Stimulated activated CD4-positive, alpha-beta T cell treated with anti-CD3 and anti-CD28 coated beads, Interleukin-1b, Interleukin-23, amount 100 ng/mL, for 24 hours (primary cell): ENCODE data around the gene KIAA1671.

Experiments used
- DNase-seq, 4 experiments: peaks; one replicate each; pipeline ENCODE4 v3.0.0-alpha.2; 2020; ENCODE audit warnings: low read depth in 4 of 4, low spot score in 1 of 4

Gene KIAA1671

DNA sequence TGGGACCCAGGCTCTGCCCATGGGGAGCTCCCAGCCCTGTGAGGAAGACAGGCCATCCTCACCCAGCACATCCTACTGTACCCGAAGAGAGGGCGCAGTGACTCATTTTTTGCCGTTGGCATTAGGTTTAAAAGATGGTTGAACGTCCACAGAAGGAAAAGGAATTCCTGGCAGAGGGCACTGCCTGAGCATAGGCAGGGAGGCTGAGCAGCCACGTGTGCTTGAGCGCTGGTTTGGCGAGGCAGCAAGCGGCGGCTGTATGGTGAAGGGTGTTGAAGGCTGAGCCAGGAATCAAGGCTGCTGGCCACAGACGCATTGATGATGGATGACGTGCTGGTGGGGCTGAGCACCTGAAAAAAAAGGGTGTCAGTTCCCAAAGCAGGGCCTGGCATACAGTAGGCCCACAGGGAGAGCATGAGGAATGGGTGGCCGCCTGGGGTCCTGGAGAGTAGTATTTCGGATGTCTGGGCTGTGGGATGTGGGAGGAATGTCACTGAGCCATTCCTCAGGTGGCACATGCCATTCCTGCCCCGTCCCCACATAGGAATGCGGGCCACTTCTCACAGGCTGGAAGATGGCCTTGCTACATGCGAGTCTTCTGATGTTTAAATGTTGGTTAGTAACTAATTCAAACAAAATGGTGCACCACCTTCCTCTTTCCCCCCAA lies 112.5 kb downstream of the KIAA1671 start:
- DNase-seq = no peak

DNA sequence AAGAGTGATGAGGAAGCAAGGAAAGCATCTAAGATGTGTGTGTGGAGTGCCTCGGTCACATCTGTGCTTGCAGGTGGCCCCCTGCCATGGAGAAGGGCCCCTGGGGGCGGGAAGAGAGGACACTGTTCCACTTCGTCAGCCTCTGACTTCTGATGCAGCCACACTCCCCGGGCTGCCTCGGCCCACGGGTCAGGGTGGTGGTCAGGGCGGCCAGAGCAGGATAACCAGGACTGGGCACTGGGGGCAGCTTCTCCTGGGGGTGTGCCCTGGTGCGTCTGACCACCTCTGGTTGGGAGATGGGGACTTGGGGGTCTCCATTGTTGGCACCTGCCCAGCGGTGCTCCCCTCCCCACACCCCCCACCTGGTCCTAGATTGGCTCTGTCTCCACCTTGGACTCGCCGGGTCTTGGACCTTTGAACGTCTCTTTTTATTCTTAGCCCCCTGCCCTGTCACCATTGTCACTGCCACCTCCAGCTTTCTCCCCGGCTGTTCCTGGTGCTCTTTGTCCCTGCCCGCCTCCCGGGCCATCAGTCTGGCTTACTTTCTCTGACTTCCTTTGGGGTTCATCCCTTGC lies 114.4 kb downstream of the KIAA1671 start:
- no peak for DNase-seq

DNA sequence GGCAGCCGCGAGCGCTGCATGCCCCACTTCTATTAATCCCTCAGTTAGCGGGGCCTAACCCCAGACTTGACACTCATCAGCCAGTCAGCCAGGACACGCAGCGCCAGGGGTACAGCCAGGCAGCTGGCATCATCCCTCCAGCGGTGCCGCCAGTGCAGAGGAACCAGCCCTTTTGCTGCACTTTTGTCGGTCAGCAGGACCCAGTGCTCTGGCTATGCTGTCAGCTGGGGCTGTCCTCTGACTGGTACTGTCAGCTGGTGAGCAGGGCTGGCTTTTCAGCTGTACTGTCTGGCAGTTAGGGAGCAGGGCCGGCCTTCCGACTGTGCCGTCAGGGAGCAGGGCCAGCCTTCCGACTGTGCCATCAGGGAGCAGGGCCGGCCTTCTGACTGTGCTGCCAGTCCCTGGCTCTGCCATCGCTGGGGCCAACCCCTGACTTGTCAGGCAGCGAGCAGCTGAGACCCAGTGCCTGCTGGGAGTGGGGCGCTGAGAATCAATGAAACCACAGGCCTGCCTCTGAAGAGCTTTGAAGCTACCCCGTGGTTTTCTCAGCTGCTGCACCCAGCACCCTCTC lies 115.4 kb downstream of the KIAA1671 start:
- DNase-seq = peak in 2 of 4 experiments; percentile 53 to 54

DNA sequence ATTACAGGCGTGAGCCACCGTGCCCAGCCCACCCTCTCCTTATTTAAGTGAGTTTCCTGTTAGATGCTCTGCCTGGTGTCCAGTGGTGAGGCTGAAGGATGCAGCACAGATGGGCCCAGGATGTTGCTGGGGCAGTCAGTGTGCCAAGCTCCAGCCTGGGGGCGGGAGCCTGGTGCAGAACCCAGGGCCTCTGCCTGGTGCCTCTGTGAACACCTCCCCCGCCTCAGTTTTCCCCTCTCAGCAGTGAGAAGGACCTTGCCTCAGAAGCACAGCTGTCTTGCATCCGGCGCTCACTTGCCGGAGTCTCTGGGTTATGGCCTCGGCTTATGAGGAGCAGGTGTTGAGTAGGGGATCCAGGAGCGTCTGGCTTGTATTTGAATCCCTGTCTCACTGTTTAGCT lies 116.2 kb downstream of the KIAA1671 start:
- no peak for DNase-seq

DNA sequence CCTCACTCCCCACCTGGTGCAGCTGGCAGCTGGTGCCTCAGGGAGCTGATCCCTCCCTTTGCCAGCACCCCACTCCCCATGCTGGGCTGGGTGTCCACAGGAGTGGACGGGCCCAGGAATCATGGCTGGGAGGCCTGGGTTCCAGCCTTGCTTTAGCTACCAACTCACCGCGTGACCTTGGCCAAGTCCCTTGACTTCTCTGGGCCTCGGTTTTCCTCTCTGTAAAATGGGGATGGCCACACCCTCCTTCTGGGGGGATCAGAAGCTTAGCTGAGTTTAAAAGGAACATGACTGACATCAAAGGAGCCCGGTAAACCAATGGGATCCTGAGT lies 116.9 kb downstream of the KIAA1671 start:
- no peak for DNase-seq

DNA sequence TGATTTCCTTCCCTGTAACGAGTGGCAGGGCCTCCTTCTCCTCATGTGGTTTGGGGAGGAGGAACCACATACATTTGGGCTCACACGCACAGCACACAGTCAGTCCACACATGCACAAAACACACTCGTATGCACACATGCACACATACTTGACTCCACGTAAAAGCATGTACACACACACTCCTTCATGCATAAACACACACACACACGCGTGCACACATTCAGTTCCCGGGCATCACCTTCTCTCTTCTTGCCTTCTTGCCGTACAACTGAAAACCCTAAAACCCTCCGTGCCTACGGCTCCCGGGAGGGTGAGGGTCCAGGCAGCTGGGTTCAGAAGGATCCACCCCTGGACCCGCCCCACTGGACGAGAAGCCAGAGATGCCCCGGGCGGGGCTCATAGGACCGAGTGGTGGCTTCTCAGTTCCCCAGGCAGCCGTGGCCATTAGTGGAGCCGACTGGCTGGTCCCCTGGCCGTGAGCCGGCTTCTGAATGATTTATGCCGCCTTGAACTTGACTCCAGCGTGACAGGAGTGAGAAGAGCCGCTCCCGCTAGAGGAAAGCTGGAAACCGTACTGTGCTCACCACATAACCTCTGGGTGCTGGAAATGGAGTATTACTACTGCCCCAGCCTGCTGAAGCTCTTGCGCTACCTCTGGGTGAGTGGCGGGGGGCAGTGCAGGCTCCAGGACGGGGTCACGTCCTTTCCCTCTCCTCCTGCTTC lies 117.4 kb downstream of the KIAA1671 start:
- no peak for DNase-seq

DNA sequence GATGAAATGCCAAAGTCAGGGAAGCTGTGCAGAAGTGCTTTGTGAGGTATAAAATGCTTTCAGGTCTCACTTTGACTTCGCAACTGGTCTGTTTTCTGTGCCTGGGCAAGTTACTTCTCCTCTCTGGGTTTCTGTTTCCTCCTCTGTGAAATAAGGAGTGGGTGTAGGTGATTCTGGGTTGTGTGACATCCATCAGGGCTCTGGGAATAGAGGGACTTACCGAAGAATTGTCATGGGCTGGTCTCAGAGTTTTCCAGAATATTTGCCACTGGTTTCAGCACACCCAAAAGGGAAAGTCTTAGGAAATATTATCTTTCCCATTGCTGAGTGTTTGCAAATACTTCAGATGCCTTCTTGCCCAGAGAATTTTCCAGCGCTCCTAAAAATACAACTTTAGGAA lies 118.4 kb downstream of the KIAA1671 start:
- DNase-seq = no peak

DNA sequence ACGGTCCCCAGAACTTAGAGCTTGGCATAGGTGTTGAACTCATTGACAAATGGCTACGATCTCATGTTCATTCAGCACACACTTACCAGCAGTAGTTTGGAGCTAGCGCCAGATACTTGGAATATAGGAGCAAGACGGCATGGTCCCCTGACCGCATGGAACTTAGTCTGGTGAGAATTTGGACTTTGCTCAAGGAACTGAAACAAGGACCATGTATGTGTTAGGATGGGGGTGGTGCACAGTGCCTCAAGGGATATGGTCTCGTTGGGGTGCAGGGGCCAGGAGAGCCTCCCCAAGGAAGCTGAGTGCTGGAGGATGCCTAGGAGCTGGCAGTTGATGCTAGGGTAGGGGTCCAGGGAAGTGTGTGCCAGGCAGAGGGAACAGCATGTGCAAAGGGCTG lies 119.2 kb downstream of the KIAA1671 start:
- DNase-seq = no peak

DNA sequence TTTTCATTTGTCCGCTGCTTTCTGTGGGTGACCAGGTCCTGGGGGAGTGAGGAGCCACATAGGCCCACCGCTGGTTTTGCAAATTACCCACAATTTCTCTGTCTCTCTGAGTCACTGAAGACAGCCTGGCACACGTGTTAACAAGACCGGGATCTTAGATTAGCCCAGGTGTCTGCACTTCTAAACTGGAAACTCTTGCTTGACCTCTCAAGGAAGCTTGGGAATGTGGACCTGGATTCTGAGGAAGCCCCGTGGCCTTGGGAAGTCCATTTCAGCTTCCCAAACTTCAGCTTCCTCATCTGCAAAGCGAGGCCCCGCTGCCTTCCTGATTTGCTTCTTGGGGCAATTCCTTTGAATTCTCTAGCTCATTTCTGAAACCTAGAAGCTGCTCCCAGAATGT lies 119.9 kb downstream of the KIAA1671 start:
- DNase-seq = no peak

DNA sequence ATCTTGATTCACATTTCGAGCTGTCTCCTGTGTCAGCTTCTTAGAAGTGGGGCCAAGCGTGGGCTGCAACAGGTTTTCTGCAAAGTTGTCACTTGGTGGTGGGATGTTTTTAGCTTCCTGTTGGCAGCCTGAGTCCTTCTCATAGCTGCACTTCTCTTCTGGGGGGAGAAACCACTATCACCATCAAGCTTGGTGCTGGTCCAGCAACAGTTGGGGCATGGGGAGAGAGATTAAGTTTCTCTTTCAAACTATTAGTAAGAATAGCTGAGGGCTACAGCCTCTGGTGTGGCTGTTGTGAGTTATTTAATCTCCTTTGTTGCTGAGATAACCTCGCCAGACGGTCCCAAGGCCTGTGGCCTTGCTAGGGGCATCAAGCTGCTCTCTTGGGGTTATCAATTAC lies 123.8 kb downstream of the KIAA1671 start:
- DNase-seq = peak in 1 of 4 experiments; percentile 42

DNA sequence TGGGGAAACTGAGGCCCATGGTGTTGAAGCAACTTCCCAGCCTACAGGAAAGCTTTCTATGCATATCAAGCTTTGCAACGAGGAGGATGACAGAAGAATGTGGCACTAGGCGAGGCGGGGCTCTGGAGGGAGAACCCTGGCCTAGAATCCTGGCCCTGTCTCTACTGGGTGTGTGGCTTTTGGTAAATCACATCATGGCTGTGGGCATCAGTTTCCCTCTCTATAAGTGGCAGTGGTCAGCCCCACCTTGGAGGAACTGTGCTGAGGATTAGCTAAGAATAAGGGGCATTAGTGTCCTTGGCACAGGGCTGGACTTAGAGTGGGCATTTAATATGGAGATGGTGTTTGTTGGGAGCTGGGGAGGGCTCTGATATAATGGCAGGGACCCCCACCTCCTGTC lies 124.5 kb downstream of the KIAA1671 start:
- no peak for DNase-seq

DNA sequence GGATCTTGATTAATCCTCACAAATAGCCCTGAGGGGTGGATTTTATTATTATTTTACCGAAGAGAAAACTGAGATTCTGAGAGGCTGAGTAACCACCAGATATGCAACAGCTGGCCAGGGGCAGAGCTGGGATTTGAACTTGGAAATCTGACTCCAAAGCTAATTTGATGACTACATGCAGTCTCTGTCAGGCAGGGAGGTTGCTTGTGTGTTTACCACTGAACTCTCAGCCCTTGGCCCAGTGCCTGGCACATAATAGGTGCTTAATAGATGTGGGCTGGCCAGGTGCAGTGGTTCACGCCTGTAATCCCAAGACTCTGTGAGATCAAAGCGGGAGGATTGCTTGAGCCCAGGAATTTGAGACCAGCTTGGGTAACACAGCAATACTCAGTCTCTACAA lies 125.4 kb downstream of the KIAA1671 start:
- DNase-seq = no peak

DNA sequence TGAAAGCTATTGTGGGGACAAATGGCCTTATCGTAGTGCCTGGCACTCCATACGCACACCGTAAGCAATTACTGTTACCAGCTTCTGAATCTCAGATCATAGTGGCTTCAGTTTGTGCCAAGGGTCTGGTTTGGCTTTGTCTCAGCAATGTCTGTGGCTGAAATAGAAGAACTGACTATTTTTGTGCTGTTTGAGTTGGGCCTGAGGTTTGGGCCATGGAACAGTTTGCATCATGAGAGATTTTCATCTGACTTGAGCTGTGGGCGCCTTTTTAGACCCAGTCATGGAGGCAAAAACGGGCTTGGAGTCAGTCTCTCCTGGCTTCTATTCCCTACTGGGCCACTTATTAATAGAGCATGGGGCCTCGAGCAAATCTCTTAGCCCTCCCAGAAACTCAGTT lies 126.1 kb downstream of the KIAA1671 start:
- DNase-seq = no peak

DNA sequence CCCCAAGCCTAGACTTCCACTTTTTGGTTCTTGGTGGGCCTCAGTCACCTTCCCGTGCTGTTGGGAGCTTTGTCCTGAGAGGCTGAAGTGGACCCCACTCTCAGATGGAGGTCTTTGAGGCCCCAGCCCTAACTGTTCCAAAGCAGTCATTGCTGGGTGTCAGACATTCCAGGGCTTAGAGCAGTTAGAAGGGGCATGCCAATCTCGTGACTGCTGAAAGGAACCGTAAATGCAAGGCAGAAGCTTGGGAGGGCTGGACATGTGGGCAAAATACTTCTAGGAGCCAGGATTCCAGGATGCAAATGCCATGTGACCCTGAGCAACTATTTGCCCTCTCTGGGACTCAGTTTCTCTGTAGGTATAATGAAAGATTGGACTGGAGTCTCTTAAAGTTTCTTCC lies 128.3 kb downstream of the KIAA1671 start:
- DNase-seq = no peak

DNA sequence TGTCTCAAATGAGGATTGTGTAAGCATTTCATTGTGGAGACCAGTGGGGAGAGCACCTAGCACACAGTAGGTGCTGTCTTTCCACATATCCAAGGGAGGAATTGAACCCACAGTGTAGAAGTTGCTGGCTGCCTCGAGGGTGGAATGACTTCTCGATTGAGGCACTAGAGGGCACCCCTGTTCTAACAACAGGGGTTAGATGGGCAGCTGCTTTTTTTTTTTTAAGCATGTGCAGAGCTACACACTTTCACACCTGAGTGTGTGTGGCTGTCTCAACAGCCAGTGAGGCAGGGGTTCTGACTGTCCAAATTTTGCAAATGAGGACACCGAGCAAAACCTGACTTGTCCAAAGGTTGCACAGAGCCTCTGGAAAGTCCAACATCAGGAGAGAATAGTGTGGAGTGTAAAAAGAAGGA lies 128.9 kb downstream of the KIAA1671 start:
- peak in 1 of 4 experiments; percentile 42 for DNase-seq

DNA sequence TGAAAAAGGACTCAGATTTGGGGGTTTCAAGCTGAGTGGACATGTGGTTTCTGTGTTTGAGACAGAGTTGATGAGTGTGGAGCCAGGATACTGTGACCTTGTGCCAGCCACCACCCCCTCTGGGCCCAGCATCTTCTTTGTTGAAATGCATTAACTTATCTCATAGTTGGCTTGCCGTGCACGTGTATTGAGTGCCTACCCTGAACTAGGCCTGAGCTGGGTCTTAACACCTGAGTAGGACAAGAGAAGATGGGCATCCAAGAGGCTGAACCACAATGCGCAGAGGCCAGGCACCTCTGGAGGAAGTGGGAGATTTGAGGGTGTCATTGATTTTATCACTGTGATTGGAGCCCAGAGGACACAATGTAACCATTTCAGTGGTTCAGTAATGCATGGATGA lies 129.6 kb downstream of the KIAA1671 start:
- DNase-seq = no peak

DNA sequence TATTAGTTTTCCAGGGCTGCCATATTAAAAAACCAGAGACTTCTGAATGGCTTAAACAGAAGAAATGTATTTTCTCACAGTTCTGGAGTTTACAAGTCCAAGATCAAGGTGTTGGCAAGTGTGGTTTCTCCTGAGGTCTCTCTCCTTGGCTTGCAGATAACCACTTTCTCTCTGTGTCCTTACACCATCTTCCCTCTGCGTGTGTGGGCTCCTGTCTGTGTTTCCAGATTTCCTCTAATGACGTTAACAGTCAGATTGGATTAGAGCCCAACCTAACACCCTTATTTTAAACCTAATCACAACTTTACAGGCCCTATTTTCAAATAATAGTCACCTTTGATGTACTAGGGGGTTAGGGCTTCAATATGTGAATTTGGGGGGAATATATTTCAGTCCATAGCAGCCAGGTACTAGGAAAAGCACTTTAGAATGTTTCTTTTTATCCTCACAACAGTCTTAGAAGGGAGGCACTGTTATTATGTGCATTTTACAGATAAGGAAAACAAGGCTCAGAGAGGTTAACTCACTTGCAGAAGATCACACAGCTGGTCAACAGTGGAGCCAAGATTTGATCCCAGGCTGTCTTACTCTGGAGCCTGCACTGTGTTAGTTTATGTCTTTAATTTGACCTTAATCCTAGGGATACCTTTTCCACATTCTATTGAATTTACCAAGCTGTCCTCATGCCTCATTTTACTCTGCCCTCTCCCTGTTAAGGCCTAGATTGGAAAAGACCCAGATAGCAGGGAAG lies 130.7 kb downstream of the KIAA1671 start:
- DNase-seq = no peak

DNA sequence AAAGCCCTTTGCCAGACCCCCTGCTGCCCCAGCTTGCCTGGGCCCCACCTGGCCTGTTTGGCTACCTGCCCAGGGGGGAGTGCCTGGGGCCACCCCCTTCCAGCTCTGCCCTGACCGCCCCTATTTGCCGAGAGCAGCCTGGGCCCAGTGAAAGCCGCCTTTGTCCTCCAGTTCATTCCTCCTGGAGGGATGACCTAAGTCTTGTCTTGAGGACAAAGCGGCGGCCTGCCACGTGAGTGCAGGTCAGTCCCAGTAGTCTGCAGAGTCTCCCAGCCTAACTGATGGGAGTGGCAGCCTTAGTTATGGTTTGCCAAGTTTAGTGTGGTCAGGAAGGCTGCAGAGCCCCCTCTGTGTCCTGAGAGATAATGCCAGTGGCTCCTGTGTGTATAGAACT lies 131.3 kb downstream of the KIAA1671 start:
- DNase-seq = no peak

DNA sequence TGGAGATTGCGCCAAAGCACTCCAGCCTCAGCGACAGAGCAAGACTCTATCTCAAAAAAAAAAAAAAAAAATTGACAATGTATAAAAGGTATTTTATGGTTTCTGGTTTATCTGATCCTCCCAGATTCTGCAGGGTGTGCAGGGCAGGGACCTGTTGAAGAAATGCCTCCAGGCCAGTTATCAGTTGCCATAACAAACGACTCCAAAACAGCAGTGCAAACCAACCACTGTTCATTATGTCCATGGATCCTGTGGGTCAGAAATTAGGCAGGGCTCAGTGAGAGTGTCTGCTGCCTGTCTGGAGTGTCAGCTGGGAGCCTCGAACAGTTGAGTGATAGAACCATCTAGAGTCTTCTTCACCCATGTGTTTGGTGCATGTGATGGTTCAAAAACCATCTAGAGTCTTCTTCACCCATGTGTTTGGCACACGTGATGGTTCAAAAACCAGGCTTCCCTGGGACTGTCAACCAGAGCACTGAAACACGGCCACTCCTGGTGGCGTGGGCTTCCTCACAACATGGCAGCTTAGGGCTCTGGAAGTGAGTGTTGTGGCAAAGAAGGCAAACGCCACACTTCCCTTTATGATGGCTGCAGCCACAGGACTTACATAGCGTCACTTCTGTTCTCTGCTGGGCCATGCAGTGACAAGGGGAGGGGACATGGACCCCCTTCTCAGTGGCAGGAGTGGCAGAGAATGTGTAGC lies 132.0 kb downstream of the KIAA1671 start:
- DNase-seq = no peak

DNA sequence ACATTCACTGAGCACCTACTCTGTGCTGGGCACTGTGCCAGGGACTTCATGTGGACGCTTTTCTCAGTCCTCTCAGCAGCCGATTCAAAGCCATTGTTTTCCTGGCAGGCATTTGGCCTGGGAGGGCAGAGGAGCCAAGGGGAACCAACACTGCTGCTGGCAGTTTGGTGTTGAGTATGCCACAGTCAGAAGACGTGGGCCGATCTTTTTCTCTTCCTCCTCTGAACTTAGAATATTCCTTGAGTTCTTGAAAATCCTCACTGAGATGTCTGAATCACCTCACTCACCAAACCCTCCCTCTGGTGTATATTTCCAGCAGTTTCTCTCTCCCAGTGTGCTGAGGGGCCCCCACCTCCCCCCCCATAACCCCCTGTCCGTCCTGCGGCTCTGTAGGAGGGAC lies 132.6 kb downstream of the KIAA1671 start:
- no peak for DNase-seq
